HL-60 (cell line): ENCODE measurements around the gene EPB41L2.
"Not testable (repeated sequence)": the region's sequence is repeated elsewhere in the genome, so short reads cannot be mapped to it uniquely, and the experiment has no call there.

ENCODE experiments used
- DNase-seq, 2 experiments: peaks; one replicate each; pipeline ENCODE4 v3.0.0-alpha.2; 2010 to 2020; ENCODE audit warnings: low read depth in 1 of 2, low spot score in 1 of 2
- H3K27ac ChIP-seq: fragments of 250-450 bp; sonication (Bioruptor Pico); replicated peaks from 2 replicates; pipeline ENCODE4 v1.5.1; 2020; ENCODE audit warnings: mild to moderate bottlenecking, moderate library complexity
- H3K27me3 ChIP-seq: fragments of 250-450 bp; sonication (Bioruptor Pico); 2 replicates; pipeline ENCODE4 v1.5.1; 2021; ENCODE audit warnings: mild to moderate bottlenecking, moderate library complexity; ENCODE audit not compliant: insufficient read depth, poor library complexity, severe bottlenecking
- H3K4me3 ChIP-seq: replicated peaks from 2 replicates; pipeline ENCODE4 v1.5.1; 2011; ENCODE audit warnings: mild to moderate bottlenecking, control low read depth, low read length; ENCODE audit not compliant: insufficient read depth
- CTCF ChIP-seq: IDR thresholded peaks from one replicate; pipeline ENCODE4 v1.5.1; 2011; ENCODE audit warnings: low read length, control low read depth, inconsistent platforms; ENCODE audit not compliant: insufficient read depth
- GABPA ChIP-seq: IDR thresholded peaks from 2 replicates; pipeline ENCODE4 v1.6.1; 2012; ENCODE audit warnings: low read depth
- POLR2AphosphoS5 ChIP-seq: IDR thresholded peaks from 2 replicates; pipeline ENCODE4 v1.6.1; 2012; ENCODE audit warnings: low read depth
- REST ChIP-seq: IDR thresholded peaks from 2 replicates; pipeline ENCODE4 v1.6.1; 2012; ENCODE audit warnings: low read depth; ENCODE audit not compliant: insufficient replicate concordance
- SPI1 ChIP-seq: IDR thresholded peaks from 2 replicates; pipeline ENCODE4 v1.6.1; 2012; ENCODE audit warnings: low read depth, mild to moderate bottlenecking, borderline replicate concordance

The EPB41L2 gene

GRCh38 chr6:130991422-130992137 lies 71.5 kb downstream of the EPB41L2 start:
- no peak overlapping the region for H3K27ac ChIP-seq
- TF ChIP-seq CTCF (no peak), POLR2AphosphoS5 (no peak), GABPA (no peak), REST (no peak), SPI1 (no peak)
- H3K27me3 ChIP-seq = no peaks in the 10 kb centered on the region
- H3K4me3 ChIP-seq = no peak overlapping the region
- no peak for DNase-seq

- H3K27me3 ChIP-seq, DNase-seq, H3K4me3 ChIP-seq, H3K27ac ChIP-seq: not testable (repeated sequence)
These were observed 75.5 kb downstream of the EPB41L2 start for GRCh38 chr6:130987539-130987938.

- no peak for DNase-seq
- H3K4me3 ChIP-seq = no peak overlapping the region
- H3K27me3 ChIP-seq = no peaks in the 10 kb centered on the region
- TF ChIP-seq CTCF = no peak
- TF ChIP-seq SPI1 = no peak
- TF ChIP-seq REST = no peak
- no peak for TF ChIP-seq POLR2AphosphoS5
- no peak for TF ChIP-seq GABPA
- H3K27ac ChIP-seq = no peak overlapping the region
These were observed 77.9 kb downstream of the EPB41L2 start for GRCh38 chr6:130985115-130985514.

GRCh38 chr6:130982941-130983456 lies 80.0 kb downstream of the EPB41L2 start:
- TF ChIP-seq GABPA (no peak), SPI1 (no peak), REST (no peak), POLR2AphosphoS5 (no peak), CTCF (no peak)
- Histone ChIP-seq H3K27me3 (no peaks in the 10 kb centered on the region), H3K27ac (no peak overlapping the region), H3K4me3 (no peak overlapping the region)
- DNase-seq = no peak
